SH-SY5Y (cell line): ENCODE data around the gene TGFA.

Experiments
- GATA2 ChIP-seq: IDR thresholded peaks from 2 replicates; pipeline ENCODE4 v1.6.1; 2011; ENCODE audit warnings: mild to moderate bottlenecking, low read depth, low read length
- GATA3 ChIP-seq: IDR thresholded peaks from 2 replicates; pipeline ENCODE4 v1.6.1; 2011; ENCODE audit warnings: low read depth, mild to moderate bottlenecking, low read length, moderate library complexity

TGFA gene

GRCh38 chr2:70560442-70560841, 6.8 kb upstream of the TGFA start:
- TF ChIP-seq GATA3 = no peak
- no peak for TF ChIP-seq GATA2

GRCh38 chr2:70560040-70560439, 6.4 kb upstream of the TGFA start:
- TF ChIP-seq GATA2 (no peak), GATA3 (no peak)

GRCh38 chr2:70558195-70558808, 4.7 kb upstream of the TGFA start:
- no peak for TF ChIP-seq GATA2
- TF ChIP-seq GATA3 = no peak

GRCh38 chr2:70557171-70557838, 3.7 kb upstream of the TGFA start:
- no peak for TF ChIP-seq GATA2
- TF ChIP-seq GATA3 = no peak

GRCh38 chr2:70556608-70557007, 3.0 kb upstream of the TGFA start:
- TF ChIP-seq GATA2 (no peak), GATA3 (no peak)

GRCh38 chr2:70554338-70554892, 789 bp upstream of the TGFA start:
- TF ChIP-seq GATA3 (no peak), GATA2 (no peak)

GRCh38 chr2:70553334-70553583, 367 bp downstream of the TGFA start:
- TF ChIP-seq GATA2 = no peak
- no peak for TF ChIP-seq GATA3

GRCh38 chr2:70552501-70553333, 909 bp downstream of the TGFA start:
- TF ChIP-seq GATA3 (no peak), GATA2 (no peak)

- TF ChIP-seq GATA3 (no peak), GATA2 (no peak)
Observed at GRCh38 chr2:70551167-70551566, 2.5 kb downstream of the TGFA start.

GRCh38 chr2:70549962-70550361, 3.7 kb downstream of the TGFA start:
- TF ChIP-seq GATA3 (no peak), GATA2 (no peak)

GRCh38 chr2:70549064-70549710, 4.4 kb downstream of the TGFA start:
- no peak for TF ChIP-seq GATA3
- TF ChIP-seq GATA2 = no peak

GRCh38 chr2:70548233-70548632, 5.4 kb downstream of the TGFA start:
- TF ChIP-seq GATA3 (no peak), GATA2 (no peak)

GRCh38 chr2:70546885-70547284, 6.7 kb downstream of the TGFA start:
- TF ChIP-seq GATA3 = no peak
- no peak for TF ChIP-seq GATA2

- no peak for TF ChIP-seq GATA2
- TF ChIP-seq GATA3 = no peak
Observed at GRCh38 chr2:70546376-70546775, 7.2 kb downstream of the TGFA start.

- TF ChIP-seq GATA2 (no peak), GATA3 (no peak)
Observed at GRCh38 chr2:70541481-70542020, 12.1 kb downstream of the TGFA start.

GRCh38 chr2:70537840-70538239, 15.8 kb downstream of the TGFA start:
- TF ChIP-seq GATA2 (no peak), GATA3 (no peak)
